Body of pancreas (tissue), 4 donors: ENCODE measurements around the gene LHX5. TPM values are rescaled to one million over a fixed set of nuclear protein-coding genes. Genes with fewer than 3 reads are reported as not detected.

Source experiments
- ATAC-seq: fragments of 150-250 bp; one replicate; pipeline ENCODE4 v1.9.1; 2016
- DNase-seq, 4 donors: peaks; one replicate each; pipeline ENCODE4 v3.0.0-alpha.2; 2019
- H3K27ac ChIP-seq, 4 donors: fragments of 200-600 bp; sonication (generic); 1 replicate in 3 of 4; 2 replicates in 1 of 4; pipeline versions ENCODE4 v1.5.1 to v1.6.1; 2016 to 2019; ENCODE audit warnings: mild to moderate bottlenecking in 1 of 4, mixed read lengths in 1 of 4, moderate library complexity in 1 of 4
- H3K27me3 ChIP-seq, 2 donors: fragments of 200-600 bp; sonication (generic); one replicate each; pipeline ENCODE4 v1.6.0; 2016; ENCODE audit warnings: mild to moderate bottlenecking in 1 of 2
- H3K36me3 ChIP-seq, 2 donors: fragments of 200-600 bp; sonication (generic); replicated peaks in 1 of 2; 2 replicates each; pipeline ENCODE4 v1.5.1; 2016; ENCODE audit warnings: low read depth in 2 of 2; ENCODE audit not compliant: insufficient read depth in 1 of 2
- H3K4me1 ChIP-seq: fragments of 200-600 bp; sonication (generic); one replicate; pipeline ENCODE4 v1.6.0; 2016
- H3K4me3 ChIP-seq, 2 donors: fragments of 200-600 bp; sonication (generic); 1 replicate in 1 of 2; 2 replicates in 1 of 2; pipeline ENCODE4 v1.5.1; 2016 to 2019
- H3K9me3 ChIP-seq, 3 donors: fragments of 200-600 bp; sonication (generic); 1 replicate in 2 of 3; 2 replicates in 1 of 3; pipeline ENCODE4 v1.5.1; 2016
- POLR2A ChIP-seq, 3 donors: fragments of 450-650 bp; IDR thresholded peaks; one replicate each; pipeline ENCODE4 v1.6.1; 2016; ENCODE audit warnings: antibody characterized with exemption in 3 of 3, mild to moderate bottlenecking in 2 of 3
- WGBS, 2 donors: methylation state at CpG; one replicate each; pipeline ENCODE4 v1.1.5; 2017; 5-methylcytosine and 5-hydroxymethylcytosine counted together
- intact Hi-C: fragments of 100-400 bp; cut with DNase I; formaldehyde crosslinking; loops from one replicate; pipeline ENCODE4 v1.15.1; 2023
- total RNA-seq, 2 donors: library from RNA; depleted of rRNA; stranded (reverse); fragments of >200 nt; gene quantifications; one replicate each; pipeline ENCODE4 v1.1.0, GENCODE V29; 2016
- TF ChIP-seq, protein P1 (sequence below), 7 experiments: fragments of 450-650 bp in 4 of 7; fragments of 200-600 bp in 3 of 7; sonication (generic) in 3 of 7; IDR thresholded peaks; one replicate each; pipeline ENCODE4 v1.5.1; 2016 to 2019; ENCODE audit warnings: antibody characterized with exemption in 7 of 7

Gene LHX5
- total RNA-seq, 2 donors from 2014 or later, result not detected

DNA sequence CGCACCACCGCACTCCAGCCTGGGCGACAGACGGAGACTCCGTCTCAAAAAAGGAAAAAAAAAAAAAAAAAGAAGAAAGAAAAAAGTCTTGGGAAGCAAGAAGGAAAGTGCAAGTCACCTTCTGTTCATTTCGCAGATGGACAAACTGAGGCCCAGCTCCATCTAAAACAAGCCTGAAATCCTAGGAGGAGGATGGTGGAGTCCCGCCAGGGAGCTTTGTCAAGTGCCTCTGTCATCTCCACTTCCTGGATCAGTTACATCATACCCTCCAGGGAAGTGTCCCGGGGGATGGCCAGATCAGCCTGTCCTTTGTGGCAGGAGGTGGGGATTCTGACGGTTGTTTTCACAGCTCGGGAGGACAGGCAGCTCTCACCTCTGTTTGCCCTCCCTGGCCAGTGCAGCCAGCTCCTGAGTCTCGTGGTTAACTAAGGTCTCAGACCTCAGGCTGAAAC lies 58.2 kb downstream of the LHX5 start:
- TF ChIP-seq, protein P1, sequence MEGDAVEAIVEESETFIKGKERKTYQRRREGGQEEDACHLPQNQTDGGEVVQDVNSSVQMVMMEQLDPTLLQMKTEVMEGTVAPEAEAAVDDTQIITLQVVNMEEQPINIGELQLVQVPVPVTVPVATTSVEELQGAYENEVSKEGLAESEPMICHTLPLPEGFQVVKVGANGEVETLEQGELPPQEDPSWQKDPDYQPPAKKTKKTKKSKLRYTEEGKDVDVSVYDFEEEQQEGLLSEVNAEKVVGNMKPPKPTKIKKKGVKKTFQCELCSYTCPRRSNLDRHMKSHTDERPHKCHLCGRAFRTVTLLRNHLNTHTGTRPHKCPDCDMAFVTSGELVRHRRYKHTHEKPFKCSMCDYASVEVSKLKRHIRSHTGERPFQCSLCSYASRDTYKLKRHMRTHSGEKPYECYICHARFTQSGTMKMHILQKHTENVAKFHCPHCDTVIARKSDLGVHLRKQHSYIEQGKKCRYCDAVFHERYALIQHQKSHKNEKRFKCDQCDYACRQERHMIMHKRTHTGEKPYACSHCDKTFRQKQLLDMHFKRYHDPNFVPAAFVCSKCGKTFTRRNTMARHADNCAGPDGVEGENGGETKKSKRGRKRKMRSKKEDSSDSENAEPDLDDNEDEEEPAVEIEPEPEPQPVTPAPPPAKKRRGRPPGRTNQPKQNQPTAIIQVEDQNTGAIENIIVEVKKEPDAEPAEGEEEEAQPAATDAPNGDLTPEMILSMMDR (IDR thresholded peaks at IDR 0.05), result no peak
- no peak for TF ChIP-seq POLR2A (IDR thresholded peaks at IDR 0.05)
- Histone ChIP-seq H3K36me3 (no peaks in the 10 kb centered on the region), H3K9me3 (no peaks in the 10 kb centered on the region), H3K4me1 (peaks cover 7% of the 10 kb centered on the region), H3K4me3 (no peak overlapping the region), H3K27me3 (no peaks in the 10 kb centered on the region), H3K27ac (no peak overlapping the region)
- intact Hi-C loops, result no loop called here
- 62 to 79% methylated on average over 8 to 11 of the region's 11 CpGs for WGBS, 2 donors
- DNase-seq (peak in 1 of 4 donors; percentile 33), ATAC-seq (no peak)

Other genes with a start within 250 kb of the LHX5 start
- gene SLC8B1, start 136.8 kb downstream of the LHX5 start, total RNA-seq, result 10 to 100 TPM; 25.2 to 44.2 TPM
- gene PLBD2, start 113.3 kb downstream of the LHX5 start, total RNA-seq, result 10 to 100 TPM; 17.8 to 18.4 TPM
- gene SDS, start 68.0 kb downstream of the LHX5 start, total RNA-seq, result under 1 TPM; 0.33 to 0.52 TPM
- gene SDSL, start 49.5 kb downstream of the LHX5 start, total RNA-seq, result 10 to 100 TPM in 1 of 2 donors, 1 to 10 TPM in 1; 7.5 to 15.2 TPM